GM12878 (cell line): ENCODE data around the gene SNAI3. TPM values are rescaled to one million over a fixed set of nuclear protein-coding genes. Genes with fewer than 3 reads are reported as not detected.

ENCODE experiments used
- ASH2L ChIP-seq: fragments of 300-600, 200-600 bp; sonication (generic); IDR thresholded peaks from 2 replicates; pipeline ENCODE4 v1.6.1; 2017; ENCODE audit warnings: low read depth, mild to moderate bottlenecking, borderline replicate concordance
- ATF7 ChIP-seq: fragments of 450-650 bp; IDR thresholded peaks from 2 replicates; pipeline ENCODE4 v1.6.1; 2016; ENCODE audit warnings: low read depth, mild to moderate bottlenecking
- BCL11A ChIP-seq: IDR thresholded peaks from 2 replicates; pipeline ENCODE4 v1.6.1; 2011; ENCODE audit warnings: low read depth, low read length
- BRCA1 ChIP-seq: IDR thresholded peaks from 2 replicates; pipeline ENCODE4 v1.6.1; 2011; ENCODE audit warnings: low read depth, low read length, improper control_type of control experiment
- CREB1 ChIP-seq: IDR thresholded peaks from 2 replicates; pipeline ENCODE4 v1.6.1; 2012; ENCODE audit warnings: low read depth, mild to moderate bottlenecking, inconsistent platforms
- DPF2 ChIP-seq: fragments of 450-650 bp; IDR thresholded peaks from 2 replicates; pipeline ENCODE4 v1.6.1; 2017; ENCODE audit warnings: mild to moderate bottlenecking
- EGR1 ChIP-seq, 2 experiments: IDR thresholded peaks; 1 replicate in 1 of 2; 2 replicates in 1 of 2; pipeline ENCODE4 v1.6.1; 2011 to 2012; ENCODE audit warnings: low read depth in 2 of 2, low read length in 2 of 2, borderline replicate concordance in 1 of 2, mild to moderate bottlenecking in 1 of 2, moderate library complexity in 1 of 2
- EP300 ChIP-seq, 2 experiments: fragments of 150-350 bp in 1 of 2; IDR thresholded peaks; 2 replicates each; pipeline ENCODE4 v1.6.1; 2011 to 2012; ENCODE audit warnings: low read depth in 2 of 2, low read length in 2 of 2, borderline replicate concordance in 1 of 2, improper control_type of control experiment in 1 of 2, inconsistent platforms in 1 of 2; ENCODE audit not compliant: control insufficient read depth in 1 of 2
- EZH2 ChIP-seq: IDR thresholded peaks from 2 replicates; pipeline ENCODE4 v1.6.1; 2012; ENCODE audit warnings: low read depth, mild to moderate bottlenecking, control low read depth, inconsistent platforms, low read length, borderline replicate concordance; ENCODE audit not compliant: control insufficient read depth
- FOS ChIP-seq: IDR thresholded peaks from 3 replicates; pipeline ENCODE4 v1.6.1; 2011; ENCODE audit warnings: borderline replicate concordance; ENCODE audit not compliant: insufficient read length; ENCODE audit errors: extremely low read depth
- GATAD2B ChIP-seq: fragments of 450-650 bp; conservative IDR thresholded peaks from 2 replicates; pipeline ENCODE4 v1.6.1; 2017; ENCODE audit warnings: low read depth, mild to moderate bottlenecking, moderate library complexity
- MEF2A ChIP-seq: IDR thresholded peaks from 2 replicates; pipeline ENCODE4 v1.6.1; 2011; ENCODE audit warnings: low read depth, mild to moderate bottlenecking, low read length, moderate library complexity; ENCODE audit not compliant: insufficient read depth
- MTA2 ChIP-seq: fragments of 450-650 bp; IDR thresholded peaks from 2 replicates; pipeline ENCODE4 v1.6.1; 2016; ENCODE audit warnings: low read depth, mild to moderate bottlenecking, moderate library complexity
- NFIC ChIP-seq: IDR thresholded peaks from 2 replicates; pipeline ENCODE4 v1.6.1; 2012; ENCODE audit warnings: low read depth, mild to moderate bottlenecking, inconsistent platforms, low read length, moderate library complexity
- POLR2A ChIP-seq: IDR thresholded peaks from 2 replicates; pipeline ENCODE4 v1.6.1; 2011; ENCODE audit warnings: low read depth, mild to moderate bottlenecking, low read length
- RELA ChIP-seq: fragments of 450-650 bp; IDR thresholded peaks from 2 replicates; pipeline ENCODE4 v1.8.0; 2014; ENCODE audit warnings: borderline replicate concordance; ENCODE audit not compliant: partially characterized antibody
- RFX5 ChIP-seq: IDR thresholded peaks from 2 replicates; pipeline ENCODE4 v1.6.1; 2011; ENCODE audit warnings: low read depth, low read length, improper control_type of control experiment
- SIX5 ChIP-seq: IDR thresholded peaks from 2 replicates; pipeline ENCODE4 v1.6.1; 2011; ENCODE audit warnings: mild to moderate bottlenecking, low read depth, low read length, moderate library complexity; ENCODE audit not compliant: severe bottlenecking
- SPI1 ChIP-seq: IDR thresholded peaks from 2 replicates; pipeline ENCODE4 v1.6.1; 2011; ENCODE audit warnings: low read depth, mild to moderate bottlenecking, low read length, moderate library complexity, borderline replicate concordance; ENCODE audit not compliant: insufficient read depth
- TCF7 ChIP-seq: IDR thresholded peaks from 2 replicates; pipeline ENCODE4 v1.6.1; 2014; ENCODE audit warnings: antibody characterized with exemption, borderline replicate concordance
- YBX1 ChIP-seq: fragments of 450-650 bp; IDR thresholded peaks from 2 replicates; pipeline ENCODE4 v1.6.1; 2016; ENCODE audit warnings: antibody characterized with exemption
- ZBTB11 ChIP-seq: fragments of 450-650 bp; formaldehyde crosslinking; IDR thresholded peaks from 2 replicates; pipeline ENCODE4 v1.5.0; 2022; ENCODE audit warnings: mild to moderate bottlenecking, missing genetic modification characterization
- ZNF687 ChIP-seq: fragments of 450-650 bp; IDR thresholded peaks from 2 replicates; pipeline ENCODE4 v1.6.1; 2017; ENCODE audit warnings: mild to moderate bottlenecking, moderate library complexity
- polyA plus RNA-seq, 11 experiments: library from polyadenylated mRNA; depleted of rRNA in 4 of 11; unstranded in 6 of 11; stranded (reverse) in 5 of 11; fragments of >200 nt; fragmentation: Nextera tagmentation in 4 of 11; fragmentation: Illumina TruSeq in 1 of 11; extraction: Ambion mirVana in 4 of 11; extraction: Trizol in 1 of 11; gene quantifications; 1 replicate in 1 of 11; 2 replicates in 10 of 11; pipeline versions ENCODE4 v1.2.1 to v1.2.3, GENCODE V29; 2011 to 2016; ENCODE audit warnings: inconsistent platforms in 2 of 11, missing spikeins in 2 of 11, low read depth in 1 of 11
- total RNA-seq, 4 experiments: library from RNA; depleted of rRNA in 3 of 4; stranded (reverse); fragments of >200 nt in 3 of 4; fragmentation: Illumina TruSeq in 1 of 4; extraction: Trizol in 1 of 4; gene quantifications; 2 replicates each; pipeline versions ENCODE4 v1.2.1 to v1.2.3, GENCODE V29; 2013 to 2021

SNAI3 gene
- total and polyA plus RNA-seq, 10 of the 15 experiments (the other 5 are each of a cell fraction or from before 2014, with no cell fraction given), result 0.21 to 7.4 (median 3.0) TPM

- TF ChIP-seq DPF2 (no peak), SIX5 (no peak), CREB1 (no peak), ZNF687 (0 out of 2 replicates have a peak, but pooled peaks have one; percentile 30), EGR1 (IDR thresholded peaks at IDR 0.05; ENCODE audit: borderline replicate concordance in 1 of 2, low read depth in 2 of 2, low read length in 2 of 2) (peak in 1 of 2 experiments; percentile 41; a peak in 1 of 3 replicates), BRCA1 (no peak), BCL11A (no peak), EZH2 (no peak), FOS (no peak), POLR2A (no peak), MEF2A (no peak), NFIC (no peak), EP300 (IDR thresholded peaks at IDR 0.05; ENCODE audit: borderline replicate concordance in 1 of 2, control insufficient read depth in 1 of 2, low read depth in 2 of 2, low read length in 2 of 2) (0 out of 4 replicates have a peak, but pooled peaks of 1 of the 2 experiments have one; percentile 11), SPI1 (peak; percentile 39; the same call in 1 of the 2 replicates), ATF7 (no peak), ASH2L (no peak), RELA (no peak), RFX5 (no peak), MTA2 (0 out of 2 replicates have a peak, but pooled peaks have one; percentile 13), ZBTB11 (CRISPR knock-in tag) (no peak), YBX1 (no peak), GATAD2B (no peak), TCF7 (no peak)
Observed at GRCh38 chr16:88691924-88692560, 5.7 kb upstream of the SNAI3 start (continued).
